Skin epidermis (tissue), 12 donors: ENCODE results near the gene RASSF5.
"Not testable (repeated sequence)": the region's sequence is repeated elsewhere in the genome, so short reads cannot be mapped to it uniquely, and the experiment has no call there.

Experiments
- H3K27ac ChIP-seq, 21 experiments: fragments of 200-600 bp; sonication (generic) in 11 of 21; one replicate each; pipeline ENCODE4 v1.5.0; 2020; ENCODE audit warnings: mild to moderate bottlenecking in 3 of 21, inconsistent platforms in 2 of 21, moderate library complexity in 2 of 21
- H3K4me3 ChIP-seq, 7 experiments: fragments of 200-600 bp; sonication (generic) in 2 of 7; one replicate each; pipeline ENCODE4 v1.5.0; 2020; ENCODE audit warnings: inconsistent platforms in 2 of 7, mild to moderate bottlenecking in 2 of 7, moderate library complexity in 1 of 7

Gene RASSF5

GRCh38 chr1:206472454-206472853, 34.9 kb upstream of the RASSF5 start:
- Histone ChIP-seq H3K27ac (peak overlapping the region in 9 of 21 experiments; percentile 5 to 93 (median 81)), H3K4me3 (no peak overlapping the region)

- no peak overlapping the region for H3K4me3 ChIP-seq
- peak overlapping the region in 9 of 21 experiments; percentile 5 to 93 (median 43) for H3K27ac ChIP-seq
These were observed 34.4 kb upstream of the RASSF5 start for GRCh38 chr1:206472886-206473285.

DNA sequence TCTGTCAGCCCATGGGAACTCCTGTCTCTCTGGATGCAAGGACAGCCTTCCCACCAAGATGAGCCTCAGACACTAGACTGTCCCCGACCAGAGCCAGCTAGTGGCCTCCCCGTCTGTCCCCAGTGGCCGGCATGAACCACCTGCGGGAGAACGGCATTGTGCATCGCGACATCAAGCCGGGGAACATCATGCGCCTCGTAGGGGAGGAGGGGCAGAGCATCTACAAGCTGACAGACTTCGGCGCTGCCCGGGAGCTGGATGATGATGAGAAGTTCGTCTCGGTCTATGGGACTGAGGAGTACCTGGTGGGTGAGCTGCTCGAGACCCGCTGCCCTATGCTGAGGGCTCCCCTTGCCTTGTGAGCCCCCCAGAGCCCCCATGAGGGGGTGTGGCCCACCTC, 31.3 kb upstream of the RASSF5 start:
- Histone ChIP-seq H3K4me3 (no peak overlapping the region), H3K27ac (no peak overlapping the region)

DNA sequence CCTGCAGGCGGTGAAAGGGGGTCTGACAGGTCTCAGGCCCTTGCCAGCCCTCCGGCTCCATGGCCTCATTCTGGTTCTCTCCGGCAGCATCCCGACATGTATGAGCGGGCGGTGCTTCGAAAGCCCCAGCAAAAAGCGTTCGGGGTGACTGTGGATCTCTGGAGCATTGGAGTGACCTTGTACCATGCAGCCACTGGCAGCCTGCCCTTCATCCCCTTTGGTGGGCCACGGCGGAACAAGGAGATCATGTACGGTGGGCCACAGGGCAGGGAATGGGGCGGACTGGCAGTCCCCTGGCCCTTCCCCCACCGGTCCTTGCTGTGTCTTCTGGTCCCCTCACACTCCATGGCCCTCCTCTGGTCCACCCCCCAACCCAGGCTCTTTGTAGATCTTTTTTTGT, 30.7 kb upstream of the RASSF5 start:
- Histone ChIP-seq H3K27ac (peak overlapping the region in 1 of 21 experiments; percentile 61), H3K4me3 (no peak overlapping the region)

DNA sequence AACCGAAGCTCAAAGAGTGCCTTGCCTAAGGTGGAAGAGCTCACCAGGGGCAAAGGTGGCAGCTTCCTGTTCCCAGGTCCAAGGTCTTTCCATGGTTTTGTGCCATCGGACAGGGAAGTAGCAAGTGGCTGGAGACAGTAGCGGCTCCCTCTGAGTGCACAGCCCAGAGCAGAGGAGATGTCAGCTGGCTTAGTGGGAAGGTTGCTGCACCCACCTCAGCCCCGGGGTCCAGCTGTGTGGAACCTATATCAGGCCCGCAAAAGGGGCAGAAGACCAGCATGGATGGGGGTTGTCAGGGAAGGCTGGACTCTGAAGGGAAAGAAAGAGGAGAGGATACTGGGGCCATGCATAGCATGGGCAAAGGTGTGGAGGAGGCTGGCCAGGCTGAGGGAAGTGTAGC, 30.2 kb upstream of the RASSF5 start:
- H3K27ac ChIP-seq, result peak overlapping the region in 6 of 21 experiments; percentile 6 to 61 (median 46)
- H3K4me3 ChIP-seq, result no peak overlapping the region

DNA sequence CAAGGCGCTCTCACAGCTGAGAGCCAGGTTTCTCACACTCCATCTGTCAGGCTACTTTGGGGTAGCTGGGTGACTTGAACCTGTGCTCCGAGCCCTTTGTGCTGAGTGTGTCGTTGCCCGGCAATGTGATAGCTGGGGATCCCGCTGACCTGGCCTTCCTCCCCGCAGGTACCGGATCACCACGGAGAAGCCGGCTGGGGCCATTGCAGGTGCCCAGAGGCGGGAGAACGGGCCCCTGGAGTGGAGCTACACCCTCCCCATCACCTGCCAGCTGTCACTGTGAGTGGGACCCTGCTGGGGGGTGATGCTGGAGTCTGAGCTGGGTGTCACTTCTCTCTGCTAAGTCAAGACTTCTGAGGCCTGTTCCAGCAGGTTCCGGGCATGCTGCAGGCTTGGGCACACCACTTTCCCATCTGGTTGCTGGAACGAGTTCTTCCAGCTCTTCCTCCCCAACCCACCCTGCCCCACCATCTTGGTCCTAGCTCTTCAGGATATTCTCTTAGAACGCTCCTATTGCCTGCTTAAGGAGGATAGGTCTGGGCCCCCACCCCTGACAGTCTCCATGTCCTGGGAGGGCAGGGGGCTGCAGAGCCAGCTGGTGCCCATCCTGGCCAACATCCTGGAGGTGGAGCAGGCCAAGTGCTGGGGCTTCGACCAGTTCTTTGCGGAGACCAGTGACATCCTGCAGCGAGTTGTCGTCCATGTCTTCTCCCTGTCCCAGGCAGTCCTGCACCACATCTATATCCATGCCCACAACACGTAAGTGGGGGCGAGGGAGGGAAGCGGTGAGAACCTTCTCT, 29.6 kb upstream of the RASSF5 start:
- H3K27ac ChIP-seq, result peak overlapping the region in 8 of 21 experiments; percentile 6 to 61 (median 36)
- H3K4me3 ChIP-seq, result no peak overlapping the region

DNA sequence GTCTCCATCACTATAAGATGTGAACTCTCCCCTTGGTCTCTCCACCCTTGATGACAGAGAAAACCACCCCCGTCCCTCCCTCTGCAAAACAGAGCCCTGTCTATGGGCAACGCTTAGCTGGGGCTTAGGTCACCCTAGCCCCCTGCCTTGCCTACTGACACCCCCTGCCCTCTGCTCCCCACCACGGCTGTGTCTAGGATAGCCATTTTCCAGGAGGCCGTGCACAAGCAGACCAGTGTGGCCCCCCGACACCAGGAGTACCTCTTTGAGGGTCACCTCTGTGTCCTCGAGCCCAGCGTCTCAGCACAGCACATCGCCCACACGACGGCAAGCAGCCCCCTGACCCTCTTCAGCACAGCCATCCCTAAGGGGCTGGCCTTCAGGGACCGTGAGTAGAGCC, 28.6 kb upstream of the RASSF5 start:
- Histone ChIP-seq H3K4me3 (no peak overlapping the region), H3K27ac (peak overlapping the region in 4 of 21 experiments; percentile 2 to 23 (median 16))

GRCh38 chr1:206479183-206480125, 27.9 kb upstream of the RASSF5 start:
- Histone ChIP-seq H3K27ac (peak overlapping the region in 4 of 21 experiments; percentile 2 to 31 (median 16)), H3K4me3 (no peak overlapping the region)

- H3K27ac ChIP-seq, result peak overlapping the region in 2 of 21 experiments; percentile 9 to 27
- no peak overlapping the region for H3K4me3 ChIP-seq
These were observed 27.1 kb upstream of the RASSF5 start for GRCh38 chr1:206480211-206480610.

DNA sequence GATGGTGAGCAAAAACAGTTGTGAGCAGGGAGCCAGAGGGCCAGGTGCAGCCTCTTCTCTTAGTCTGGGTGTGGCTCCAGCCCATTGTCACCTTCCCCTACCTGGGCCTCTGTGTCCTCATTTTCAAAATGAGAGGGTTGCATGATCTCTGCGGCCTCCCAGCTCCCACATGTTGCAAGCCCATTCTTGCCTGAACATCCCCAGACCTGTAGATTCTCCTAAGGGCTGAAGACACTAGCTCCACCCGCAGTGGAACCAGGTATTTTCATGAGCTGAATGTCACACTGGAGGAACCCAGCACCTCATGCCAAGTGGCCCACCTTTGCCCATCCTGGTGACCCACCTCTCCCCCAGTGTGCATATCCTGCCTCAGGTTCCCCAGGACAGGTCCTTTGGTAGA, 24.7 kb upstream of the RASSF5 start:
- H3K4me3 ChIP-seq, result no peak overlapping the region
- peak overlapping the region in 4 of 21 experiments; percentile 23 to 63 (median 38) for H3K27ac ChIP-seq

- H3K4me3 ChIP-seq, H3K27ac ChIP-seq: not testable (repeated sequence)
These were observed 23.5 kb upstream of the RASSF5 start for GRCh38 chr1:206483864-206484263.

DNA sequence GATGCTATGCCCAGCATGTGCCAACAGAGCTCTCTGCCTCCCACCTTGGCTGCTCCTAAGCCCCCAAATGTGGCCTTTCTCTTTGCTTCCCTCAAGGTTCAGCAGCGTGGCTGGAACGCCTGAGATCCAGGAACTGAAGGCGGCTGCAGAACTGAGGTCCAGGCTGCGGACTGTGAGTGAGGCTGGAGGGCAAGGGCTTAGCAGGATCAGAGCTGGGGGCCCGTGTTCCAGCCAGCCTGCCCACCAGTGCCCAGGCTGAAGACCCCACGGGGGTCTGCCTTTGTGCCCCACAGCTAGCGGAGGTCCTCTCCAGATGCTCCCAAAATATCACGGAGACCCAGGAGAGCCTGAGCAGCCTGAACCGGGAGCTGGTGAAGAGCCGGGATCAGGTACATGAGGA, 22.4 kb upstream of the RASSF5 start:
- Histone ChIP-seq H3K4me3 (no peak overlapping the region), H3K27ac (no peak overlapping the region)

GRCh38 chr1:206486995-206487788, 20.1 kb upstream of the RASSF5 start:
- Histone ChIP-seq H3K27ac (peak overlapping the region in 2 of 21 experiments; percentile 5 to 29), H3K4me3 (no peak overlapping the region)

GRCh38 chr1:206487970-206488369, 19.4 kb upstream of the RASSF5 start:
- Histone ChIP-seq H3K4me3 (no peak overlapping the region), H3K27ac (peak overlapping the region in 1 of 21 experiments; percentile 5)

DNA sequence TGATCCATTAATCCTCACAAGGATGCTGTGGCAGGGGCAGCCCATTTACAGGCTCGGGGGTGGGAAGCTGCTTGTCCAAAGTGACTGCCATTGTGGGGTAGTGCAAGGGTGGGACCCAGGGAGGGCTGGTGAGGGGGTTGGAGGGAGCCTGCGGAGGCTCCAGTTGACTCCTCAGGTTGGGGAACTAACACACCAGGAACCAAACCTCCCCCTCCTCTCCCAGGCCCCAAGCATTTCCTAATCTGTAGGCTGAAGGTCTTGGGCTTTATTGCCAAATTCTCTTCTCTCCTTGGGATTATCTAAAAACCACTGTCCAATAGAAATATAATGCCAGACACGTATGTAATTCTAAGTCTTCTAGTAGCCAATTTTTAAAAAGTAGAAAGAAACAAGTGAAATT, 18.9 kb upstream of the RASSF5 start:
- no peak overlapping the region for H3K4me3 ChIP-seq
- no peak overlapping the region for H3K27ac ChIP-seq

- no peak overlapping the region for H3K27ac ChIP-seq
- no peak overlapping the region for H3K4me3 ChIP-seq
These were observed 17.2 kb upstream of the RASSF5 start for GRCh38 chr1:206489980-206490770.

DNA sequence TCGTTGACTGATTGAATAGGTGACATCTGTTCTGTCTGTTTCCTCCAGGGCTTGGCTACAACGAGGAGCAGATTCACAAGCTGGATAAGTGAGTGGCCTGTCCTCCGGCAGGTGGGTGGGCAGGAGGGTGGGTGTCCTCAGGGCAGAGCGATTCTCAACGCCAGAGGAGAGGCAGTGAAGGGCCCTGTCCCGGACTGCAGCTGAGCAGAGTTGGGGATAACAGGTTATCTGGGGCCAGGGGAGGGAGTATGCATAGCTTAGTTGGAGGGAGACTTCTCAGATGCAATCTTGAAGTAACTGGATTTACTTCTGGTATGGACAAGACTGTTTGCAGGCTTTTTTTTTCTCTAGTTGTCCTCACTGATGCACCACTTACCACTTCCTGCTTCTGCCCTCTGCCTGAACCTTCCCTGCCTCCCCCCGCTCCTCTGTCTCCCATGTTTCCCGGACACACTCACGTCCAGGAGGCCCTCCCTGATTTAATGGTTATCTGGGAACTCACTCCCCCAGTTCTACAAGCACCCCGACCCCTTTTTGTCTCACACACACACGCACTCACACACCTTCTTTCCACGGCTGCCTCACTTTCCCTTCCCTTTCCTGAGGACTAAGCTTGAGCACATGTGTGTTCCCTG, 16.4 kb upstream of the RASSF5 start:
- H3K4me3 ChIP-seq, result no peak overlapping the region
- no peak overlapping the region for H3K27ac ChIP-seq

- H3K27ac ChIP-seq, result no peak overlapping the region
- no peak overlapping the region for H3K4me3 ChIP-seq
These were observed 15.7 kb upstream of the RASSF5 start for GRCh38 chr1:206491616-206492015.
